GM13976 (cell line): ENCODE measurements around the gene MICU1.

Experiments used
- DNase-seq: peaks from one replicate; pipeline ENCODE4 v3.0.0; 2012; ENCODE audit warnings: low spot score
- CTCF ChIP-seq: IDR thresholded peaks from 2 replicates; pipeline ENCODE4 v1.5.1; 2012; ENCODE audit warnings: borderline replicate concordance, mild to moderate bottlenecking; ENCODE audit not compliant: insufficient read depth; ENCODE audit errors: extremely low read depth, missing control alignments, control extremely low read depth
- in situ Hi-C: fragments of 300-500 bp; cut with MboI; formaldehyde crosslinking; loops from one replicate; pipeline ENCODE4 v1.12.0; 2022; ENCODE audit warnings: low sequenced_read_pairs, mixed read lengths, inconsistent platforms; ENCODE audit not compliant: unreplicated experiment

Gene MICU1

DNA sequence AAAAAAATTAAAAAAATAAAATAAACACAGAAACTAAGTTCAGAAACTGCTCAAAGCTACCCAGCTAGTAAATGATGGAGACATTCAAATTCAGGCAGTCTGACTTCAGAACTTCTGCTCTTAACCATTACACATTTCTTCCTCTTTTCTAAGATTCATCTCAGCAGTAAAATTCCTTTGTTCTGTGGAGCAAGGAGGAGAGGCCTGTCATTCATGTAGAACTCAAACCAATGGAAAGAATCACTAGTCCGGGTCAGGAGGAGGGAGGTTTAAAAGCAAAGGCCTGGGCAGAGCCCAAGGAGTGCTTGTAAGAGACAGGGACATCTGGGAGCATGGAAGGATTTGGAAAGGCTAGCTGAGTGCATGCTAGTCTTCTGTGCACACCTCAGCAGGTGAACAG lies 233.3 kb downstream of the MICU1 start:
- no peak for DNase-seq
- in situ Hi-C loops = no loop called here
- no peak for TF ChIP-seq CTCF

- in situ Hi-C loops = no loop called here
- no peak for DNase-seq
- no peak for TF ChIP-seq CTCF
Measured at GRCh38 chr10:72390764-72391163, 235.1 kb downstream of the MICU1 start.

- no peak for TF ChIP-seq CTCF
- DNase-seq = no peak
- in situ Hi-C loops = no loop called here
Measured at GRCh38 chr10:72389716-72390115, 236.2 kb downstream of the MICU1 start.

DNA sequence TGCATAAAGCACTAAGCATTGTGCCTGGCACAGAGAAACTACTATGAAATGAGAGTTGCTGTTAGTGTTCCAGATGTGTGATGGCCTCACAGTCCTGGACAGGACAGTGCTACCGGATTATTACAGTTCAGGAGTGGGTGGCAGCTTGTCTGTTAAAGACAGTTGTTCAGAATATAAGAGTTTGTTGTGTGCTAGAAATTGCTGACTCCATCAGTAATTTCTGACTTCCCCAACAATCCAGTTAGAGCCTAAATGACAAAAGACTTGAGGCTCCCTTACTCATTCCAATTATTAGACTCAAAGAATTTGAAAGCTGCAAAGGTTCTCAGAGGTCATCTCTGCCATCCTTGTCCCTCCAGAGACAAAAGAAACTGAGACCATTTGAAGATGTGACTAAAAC lies 236.9 kb downstream of the MICU1 start:
- in situ Hi-C loops = no loop called here
- no peak for DNase-seq
- no peak for TF ChIP-seq CTCF

GRCh38 chr10:72388062-72388461 lies 237.8 kb downstream of the MICU1 start:
- in situ Hi-C loops = no loop called here
- no peak for TF ChIP-seq CTCF
- no peak for DNase-seq

DNA sequence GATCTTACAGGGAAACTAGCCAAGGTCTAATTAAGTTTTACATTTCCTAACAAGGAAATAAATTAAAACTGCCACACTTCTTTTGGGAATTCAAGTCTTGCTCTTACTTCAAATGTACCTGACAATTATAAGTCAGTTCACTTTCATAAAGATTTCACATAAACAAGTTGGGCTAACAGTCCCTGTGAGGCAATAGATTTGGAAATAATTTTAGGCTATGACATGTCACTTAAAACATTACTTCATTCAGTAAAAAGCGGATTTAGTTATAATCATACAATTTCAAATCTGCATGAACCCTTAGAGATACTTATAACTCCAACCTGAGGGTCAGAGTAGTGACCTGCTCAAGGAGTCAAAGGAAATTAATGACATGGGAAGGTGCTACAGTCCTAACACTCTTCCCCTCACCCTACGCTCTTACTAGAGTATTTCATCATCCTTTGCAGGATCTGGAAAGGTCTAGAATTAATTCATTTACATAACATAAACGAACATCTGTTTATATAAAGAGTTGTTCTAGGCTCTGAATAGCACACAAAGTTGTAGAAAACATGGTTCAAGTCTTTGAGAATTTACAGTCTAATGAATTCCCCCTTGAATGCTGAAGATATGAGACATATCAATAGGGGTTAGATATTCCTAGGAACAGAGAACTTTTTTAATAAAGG lies 238.8 kb downstream of the MICU1 start:
- DNase-seq = no peak
- no peak for TF ChIP-seq CTCF
- in situ Hi-C loops = no loop called here
